GM10266 (cell line): Measurements from ENCODE around the gene PKD1L1.
A peak's percentile ranks its signal among the peaks of the same experiment; 100 is the strongest.
"Not testable (repeated sequence)": the region's sequence is repeated elsewhere in the genome, so short reads cannot be mapped to it uniquely, and the experiment has no call there.

Source experiments
- DNase-seq: peaks from one replicate; pipeline ENCODE4 v3.0.0; 2012; ENCODE audit errors: extremely low spot score
- TF ChIP-seq, protein P1 (sequence below): IDR thresholded peaks from 2 replicates; pipeline ENCODE4 v1.5.1; 2012; ENCODE audit warnings: mild to moderate bottlenecking, low read depth; ENCODE audit not compliant: control insufficient read depth, insufficient read depth; ENCODE audit errors: missing control alignments

PKD1L1 gene

DNA sequence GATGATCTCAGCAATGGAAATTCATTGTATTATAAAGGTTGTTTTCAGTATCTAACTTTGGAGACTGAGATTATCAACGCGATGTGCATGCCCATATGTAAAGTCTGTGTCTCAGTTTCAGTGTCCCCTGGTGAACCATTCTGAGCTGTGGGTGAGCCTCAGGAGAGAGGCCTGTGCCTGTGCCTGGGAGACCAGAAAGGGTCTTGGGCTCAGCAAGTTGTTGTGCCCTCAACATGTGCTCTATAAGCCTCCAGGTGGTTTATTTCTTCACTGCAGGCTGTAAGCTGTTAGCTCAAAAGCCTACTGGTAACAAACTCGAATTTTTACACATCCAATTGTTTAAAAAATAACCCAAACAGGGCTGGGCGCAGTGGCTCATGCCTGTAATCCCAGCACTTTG, 151.9 kb downstream of the PKD1L1 start:
- DNase-seq = no peak
- TF ChIP-seq, protein P1, sequence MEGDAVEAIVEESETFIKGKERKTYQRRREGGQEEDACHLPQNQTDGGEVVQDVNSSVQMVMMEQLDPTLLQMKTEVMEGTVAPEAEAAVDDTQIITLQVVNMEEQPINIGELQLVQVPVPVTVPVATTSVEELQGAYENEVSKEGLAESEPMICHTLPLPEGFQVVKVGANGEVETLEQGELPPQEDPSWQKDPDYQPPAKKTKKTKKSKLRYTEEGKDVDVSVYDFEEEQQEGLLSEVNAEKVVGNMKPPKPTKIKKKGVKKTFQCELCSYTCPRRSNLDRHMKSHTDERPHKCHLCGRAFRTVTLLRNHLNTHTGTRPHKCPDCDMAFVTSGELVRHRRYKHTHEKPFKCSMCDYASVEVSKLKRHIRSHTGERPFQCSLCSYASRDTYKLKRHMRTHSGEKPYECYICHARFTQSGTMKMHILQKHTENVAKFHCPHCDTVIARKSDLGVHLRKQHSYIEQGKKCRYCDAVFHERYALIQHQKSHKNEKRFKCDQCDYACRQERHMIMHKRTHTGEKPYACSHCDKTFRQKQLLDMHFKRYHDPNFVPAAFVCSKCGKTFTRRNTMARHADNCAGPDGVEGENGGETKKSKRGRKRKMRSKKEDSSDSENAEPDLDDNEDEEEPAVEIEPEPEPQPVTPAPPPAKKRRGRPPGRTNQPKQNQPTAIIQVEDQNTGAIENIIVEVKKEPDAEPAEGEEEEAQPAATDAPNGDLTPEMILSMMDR = no peak

DNA sequence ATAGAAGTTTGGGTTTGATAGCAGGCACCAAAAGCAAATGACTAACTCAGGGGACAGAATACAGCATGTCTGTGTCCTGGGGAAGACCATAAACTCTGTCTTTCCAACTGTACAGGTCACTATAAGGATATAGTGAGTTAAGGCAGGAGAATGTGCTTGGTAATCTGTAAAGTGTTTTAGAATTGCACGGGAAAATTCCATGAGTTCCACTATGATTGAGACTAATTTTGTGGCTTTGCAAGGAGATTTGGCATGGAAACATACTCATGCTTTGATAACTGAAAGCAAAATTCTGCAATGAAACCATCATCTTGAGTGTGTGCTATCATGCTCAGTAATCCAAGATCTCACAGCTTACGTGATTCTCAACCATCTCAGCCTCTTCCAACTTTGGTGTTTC, 152.6 kb downstream of the PKD1L1 start:
- DNase-seq = no peak
- TF ChIP-seq, protein P1 = no peak

DNA sequence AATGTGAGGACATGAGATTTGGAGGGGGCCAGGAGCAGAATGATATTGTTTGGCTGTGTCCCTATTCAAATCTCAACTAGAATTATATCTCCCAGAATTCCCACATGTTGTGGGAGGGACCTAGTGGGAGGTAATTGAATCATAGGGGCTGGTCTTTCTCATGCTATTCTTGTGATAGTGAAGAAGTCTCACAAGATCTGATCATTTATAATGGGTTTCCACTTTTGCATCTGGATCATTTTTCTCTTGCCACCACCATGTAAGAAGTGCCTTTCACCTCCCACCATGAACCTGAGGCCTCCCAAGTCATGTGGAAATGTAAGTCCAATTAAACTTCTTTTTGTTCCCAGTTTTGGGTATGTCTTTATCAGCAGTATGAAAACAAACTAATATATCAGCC, 153.1 kb downstream of the PKD1L1 start:
- not testable (repeated sequence) for DNase-seq

DNA sequence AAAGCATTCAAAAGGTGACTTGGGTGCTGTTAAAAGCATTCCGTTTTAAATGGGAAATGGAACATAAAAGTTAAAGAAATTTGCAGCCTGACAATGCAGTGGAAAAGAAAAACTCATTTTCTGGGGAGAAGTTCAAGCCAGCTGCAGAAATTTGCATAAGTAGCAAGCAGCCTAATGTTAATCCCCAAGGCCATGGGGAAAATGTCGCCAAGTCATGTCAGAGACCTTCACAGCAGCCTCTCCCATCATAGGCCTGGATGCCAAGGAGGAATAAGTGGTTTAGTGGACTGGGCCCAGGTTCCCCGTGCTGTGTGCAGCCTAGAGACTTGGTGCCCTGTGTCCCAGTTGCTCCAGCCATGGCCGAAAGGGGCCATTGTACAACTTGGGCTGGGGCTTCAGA, 154.2 kb downstream of the PKD1L1 start:
- TF ChIP-seq, protein P1 = no peak
- no peak for DNase-seq

DNA sequence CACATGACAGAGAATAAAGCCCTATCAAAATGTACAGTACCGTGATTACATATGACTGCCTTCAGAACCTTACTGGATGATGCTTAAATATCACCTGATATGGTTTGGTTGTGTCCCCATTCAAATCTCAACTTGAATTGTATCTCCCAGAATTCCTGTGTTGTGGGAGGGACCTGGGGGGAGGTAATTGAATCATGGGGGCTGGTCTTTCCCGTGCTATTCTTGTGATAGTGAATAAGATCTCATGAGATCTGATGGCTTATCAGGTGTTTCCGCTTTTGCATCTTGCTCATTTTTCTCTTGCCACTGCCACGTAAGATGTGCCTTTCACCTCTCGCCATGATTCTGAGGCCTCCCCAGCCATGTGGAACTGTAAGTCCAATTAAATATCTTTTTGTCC, 155.1 kb downstream of the PKD1L1 start:
- DNase-seq = not testable (repeated sequence)

DNA sequence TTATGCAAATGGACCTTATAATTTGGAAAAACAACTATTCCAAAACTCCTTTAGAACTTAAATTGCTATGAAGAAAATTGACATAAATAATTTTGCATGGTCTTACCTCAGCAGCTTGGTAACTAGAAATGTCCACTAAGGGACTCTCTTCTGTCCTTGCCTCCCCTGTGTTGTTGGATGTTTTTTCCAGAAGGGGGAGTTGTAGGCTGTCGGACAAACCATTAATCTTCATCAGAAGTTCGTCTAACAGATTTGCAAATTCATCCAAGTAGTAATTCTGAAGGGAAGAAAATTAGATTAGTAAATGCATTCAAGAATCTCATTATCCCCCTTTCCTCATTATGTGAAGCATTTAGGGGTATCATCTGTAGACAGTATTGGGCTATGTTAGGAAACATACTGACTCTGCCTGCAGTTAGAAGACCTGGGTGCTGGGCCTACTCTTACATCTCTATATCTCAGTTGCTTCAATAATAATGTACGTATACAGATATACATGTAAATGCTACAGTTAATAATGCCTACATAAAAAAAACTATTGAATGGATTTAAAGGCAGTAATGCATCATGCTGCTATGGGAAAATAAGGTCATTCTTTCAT, 155.6 kb downstream of the PKD1L1 start:
- TF ChIP-seq, protein P1 = peak; percentile 24
- DNase-seq = no peak

DNA sequence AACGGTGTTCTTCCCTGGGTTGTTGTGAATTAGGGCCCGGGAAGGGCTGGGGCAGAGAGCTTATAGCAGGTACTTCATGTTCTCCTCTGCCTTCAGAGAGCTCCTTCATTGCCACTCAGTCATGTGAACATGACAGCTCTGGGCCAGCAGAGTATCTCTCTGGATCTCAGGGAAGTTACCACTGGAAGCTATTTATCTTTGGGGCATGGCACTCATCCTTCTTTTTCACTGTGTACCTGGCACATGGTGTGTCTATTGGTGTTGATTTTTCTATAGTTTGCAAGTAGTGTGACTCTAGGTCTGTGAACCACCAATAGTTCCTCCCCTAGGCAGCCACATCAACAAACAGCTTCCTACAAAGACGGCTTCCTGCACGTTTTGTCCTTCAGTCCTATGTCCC, 156.6 kb downstream of the PKD1L1 start:
- TF ChIP-seq, protein P1 = no peak

DNA sequence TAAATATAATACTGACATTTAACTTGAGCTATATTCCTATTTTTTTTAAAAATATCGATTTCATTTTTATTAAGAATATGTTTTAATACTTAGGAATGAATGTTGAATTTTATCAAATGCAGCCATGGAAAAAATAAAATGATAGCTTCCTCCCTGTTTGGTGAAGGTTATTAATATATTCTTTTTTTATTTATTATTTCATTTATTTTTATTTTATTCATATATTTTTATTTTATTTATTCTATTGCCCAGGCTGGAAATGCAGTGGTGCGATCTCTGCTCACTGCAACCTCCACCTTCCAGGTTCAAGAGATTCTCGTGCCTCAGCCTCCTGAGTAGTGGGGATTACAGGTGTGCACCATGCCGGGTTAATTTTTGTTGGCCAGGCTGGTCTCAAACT, 160.2 kb downstream of the PKD1L1 start:
- TF ChIP-seq, protein P1 = no peak
- DNase-seq = no peak

More for the DNA sequence above, 156.6 kb downstream of the PKD1L1 start:
- no peak for DNase-seq
